Retinal pigment epithelial cell (primary cell): ENCODE data around the gene C7orf33.

Experiments
- DNase-seq: peaks from one replicate; pipeline ENCODE4 v3.0.0-alpha.2; 2010; ENCODE audit warnings: low read depth
- H3K4me3 ChIP-seq: 2 replicates; pipeline ENCODE4 v1.5.1; 2011; ENCODE audit warnings: mild to moderate bottlenecking, low read length, control low read depth, moderate library complexity
- TF ChIP-seq, protein P1 (sequence below): conservative IDR thresholded peaks from 2 replicates; pipeline ENCODE4 v1.5.1; 2011; ENCODE audit warnings: low read depth, low read length, control low read depth, inconsistent platforms

The C7orf33 gene

DNA sequence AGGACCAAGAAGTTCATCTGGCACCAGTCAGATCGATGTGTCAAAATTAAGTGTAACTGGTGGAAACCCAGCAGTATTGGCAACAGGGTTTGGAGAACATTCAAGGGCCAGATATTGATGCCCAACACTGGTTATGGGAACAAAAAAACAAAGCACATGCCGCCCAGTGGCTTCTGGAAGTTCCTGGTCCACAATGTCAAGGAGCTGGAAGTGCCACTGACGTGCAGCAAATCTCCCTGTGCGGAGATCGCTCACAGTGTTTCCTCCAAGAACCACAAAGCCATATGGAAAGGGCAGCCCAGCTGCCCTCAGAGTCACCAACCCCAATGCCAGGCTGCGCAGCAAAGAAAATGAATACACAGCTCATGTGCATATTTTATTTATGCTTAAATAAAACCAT, 10.1 kb upstream of the C7orf33 start:
- no peak overlapping the region for H3K4me3 ChIP-seq
- no peak for DNase-seq
- TF ChIP-seq, protein P1, sequence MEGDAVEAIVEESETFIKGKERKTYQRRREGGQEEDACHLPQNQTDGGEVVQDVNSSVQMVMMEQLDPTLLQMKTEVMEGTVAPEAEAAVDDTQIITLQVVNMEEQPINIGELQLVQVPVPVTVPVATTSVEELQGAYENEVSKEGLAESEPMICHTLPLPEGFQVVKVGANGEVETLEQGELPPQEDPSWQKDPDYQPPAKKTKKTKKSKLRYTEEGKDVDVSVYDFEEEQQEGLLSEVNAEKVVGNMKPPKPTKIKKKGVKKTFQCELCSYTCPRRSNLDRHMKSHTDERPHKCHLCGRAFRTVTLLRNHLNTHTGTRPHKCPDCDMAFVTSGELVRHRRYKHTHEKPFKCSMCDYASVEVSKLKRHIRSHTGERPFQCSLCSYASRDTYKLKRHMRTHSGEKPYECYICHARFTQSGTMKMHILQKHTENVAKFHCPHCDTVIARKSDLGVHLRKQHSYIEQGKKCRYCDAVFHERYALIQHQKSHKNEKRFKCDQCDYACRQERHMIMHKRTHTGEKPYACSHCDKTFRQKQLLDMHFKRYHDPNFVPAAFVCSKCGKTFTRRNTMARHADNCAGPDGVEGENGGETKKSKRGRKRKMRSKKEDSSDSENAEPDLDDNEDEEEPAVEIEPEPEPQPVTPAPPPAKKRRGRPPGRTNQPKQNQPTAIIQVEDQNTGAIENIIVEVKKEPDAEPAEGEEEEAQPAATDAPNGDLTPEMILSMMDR: no peak

DNA sequence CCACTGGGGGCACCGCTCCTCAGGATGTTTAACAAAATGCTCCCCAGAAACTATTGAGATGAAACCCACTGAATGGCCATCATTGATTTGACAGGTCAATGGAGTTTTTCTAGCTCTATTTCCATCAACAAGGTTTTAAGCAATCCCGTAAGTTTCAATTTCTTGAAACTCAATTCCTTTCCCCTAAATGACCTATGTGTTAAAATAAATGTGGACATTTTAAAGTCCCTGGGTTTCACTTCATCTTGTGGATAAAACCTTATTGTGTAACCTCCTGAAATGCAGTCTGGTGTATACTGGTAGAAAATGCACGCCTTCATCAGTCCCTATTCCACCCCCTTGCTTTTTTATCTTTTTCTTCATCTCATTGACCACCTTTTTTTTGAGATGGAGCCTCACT, 8.9 kb upstream of the C7orf33 start:
- no peak overlapping the region for H3K4me3 ChIP-seq
- DNase-seq: no peak
- TF ChIP-seq, protein P1: no peak

DNA sequence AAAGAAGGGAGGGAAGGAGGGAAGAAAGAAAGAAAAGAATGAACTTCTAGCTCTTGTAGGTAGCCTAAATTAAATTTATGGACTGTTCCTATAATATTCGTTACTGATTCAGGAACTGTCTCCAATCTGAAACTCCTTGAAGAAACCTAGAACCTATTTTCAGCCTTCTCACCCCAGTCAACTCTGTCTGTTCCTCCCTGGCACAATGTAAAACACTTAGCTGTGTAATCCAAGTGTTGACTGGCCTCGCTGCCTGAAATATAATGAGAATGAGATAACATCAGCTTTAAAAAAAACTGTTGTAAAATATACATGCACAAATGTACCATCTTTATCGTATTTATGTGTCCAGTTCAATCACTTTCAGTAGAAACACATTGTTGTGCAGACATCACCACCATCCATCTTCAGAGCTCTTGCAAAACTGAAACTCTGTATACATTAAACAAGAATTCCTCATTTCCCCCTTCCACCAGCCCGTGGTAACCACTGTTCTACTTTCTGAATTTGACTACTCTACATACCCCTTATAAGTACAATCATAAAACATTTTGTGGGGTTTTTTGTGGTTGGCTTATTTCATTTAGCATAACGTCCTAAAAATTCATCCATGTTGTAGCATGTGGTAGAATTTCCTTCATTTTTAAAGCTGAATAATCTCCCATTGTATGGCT, 6.3 kb upstream of the C7orf33 start:
- DNase-seq: no peak
- H3K4me3 ChIP-seq: no peak overlapping the region
- TF ChIP-seq, protein P1: no peak

DNA sequence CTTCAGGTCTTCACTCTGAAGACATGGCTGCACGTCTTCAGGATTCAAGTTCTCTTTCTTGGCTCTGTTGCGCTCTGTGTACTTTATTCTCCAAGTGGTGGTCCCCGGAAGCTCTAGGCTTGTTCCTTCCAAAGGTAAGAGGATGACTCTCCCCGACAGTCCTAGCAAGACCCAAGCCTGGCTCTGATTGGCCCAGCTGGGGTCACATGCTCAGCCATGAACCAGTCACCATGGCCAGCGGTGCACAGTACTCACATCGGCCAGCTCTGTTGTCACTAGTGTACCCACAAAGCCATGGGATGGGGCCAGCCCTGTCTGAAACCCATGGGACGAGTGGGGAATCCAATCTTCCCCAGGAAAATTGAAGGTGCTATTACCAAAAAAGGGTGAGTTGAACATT, 5.2 kb upstream of the C7orf33 start:
- no peak for DNase-seq
- H3K4me3 ChIP-seq: no peak overlapping the region
- TF ChIP-seq, protein P1: no peak

DNA sequence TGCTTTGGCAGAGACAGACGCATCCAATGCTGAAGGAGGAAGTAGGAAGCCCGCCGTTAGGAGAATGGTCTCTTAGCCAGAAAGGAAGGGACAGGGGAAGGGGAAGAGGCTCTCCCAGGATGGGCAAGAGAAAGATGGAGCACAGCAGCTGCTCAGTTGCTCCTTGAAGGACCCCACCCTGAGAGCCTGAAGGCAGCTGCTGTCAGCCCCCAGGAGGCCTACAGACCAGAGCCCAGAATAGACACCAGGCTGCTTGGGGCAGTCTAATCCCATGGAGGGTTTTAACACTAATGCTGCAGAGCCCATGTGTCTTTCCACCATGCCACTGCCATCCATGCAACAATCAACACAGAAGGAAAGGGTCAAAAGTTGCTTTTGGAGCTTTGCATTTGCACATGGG, 3.5 kb upstream of the C7orf33 start:
- H3K4me3 ChIP-seq: no peak overlapping the region
- TF ChIP-seq, protein P1: no peak
- DNase-seq: no peak

DNA sequence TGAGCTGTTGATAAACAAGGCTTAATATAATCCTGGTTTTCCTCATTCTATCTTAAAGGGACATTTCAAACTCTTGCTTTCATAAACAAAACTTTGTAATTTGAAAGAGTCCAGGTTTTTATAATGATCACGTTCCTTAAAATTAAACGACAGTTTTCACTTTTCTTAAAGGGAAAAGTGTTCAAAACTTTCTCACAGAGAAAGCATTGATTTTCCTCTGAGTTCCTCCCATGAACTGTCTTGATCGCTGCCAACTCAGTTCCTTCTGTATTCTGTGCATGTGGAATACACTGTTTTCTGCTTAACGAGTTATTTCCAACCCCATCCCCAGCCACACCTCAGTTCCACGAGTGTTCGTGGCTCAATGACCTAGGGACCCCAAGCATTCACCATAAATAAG, 2.4 kb upstream of the C7orf33 start:
- no peak for DNase-seq
- H3K4me3 ChIP-seq: no peak overlapping the region
- TF ChIP-seq, protein P1: no peak

DNA sequence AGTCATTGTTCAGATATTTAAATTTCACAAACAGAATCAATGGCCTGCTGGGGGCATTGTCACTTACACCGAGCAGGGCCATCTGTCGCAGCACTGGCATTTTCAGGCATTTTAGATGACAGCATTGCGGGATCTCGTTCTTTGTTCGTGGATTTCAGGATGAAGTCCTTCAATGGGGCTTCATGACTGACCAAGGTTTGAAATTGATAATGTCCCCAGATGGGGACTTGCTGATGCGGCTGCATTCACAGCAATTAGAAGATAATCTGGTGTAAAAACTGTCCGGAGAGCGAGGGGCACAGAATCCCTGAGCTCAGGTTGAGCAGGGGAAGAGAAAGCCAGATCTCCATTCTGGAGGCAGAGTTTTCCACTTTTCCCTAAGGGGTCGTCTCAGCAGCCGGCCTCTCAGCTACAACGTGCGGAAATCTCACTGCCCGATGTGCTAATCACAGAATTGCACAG, 1.9 kb upstream of the C7orf33 start:
- no peak for DNase-seq
- TF ChIP-seq, protein P1: no peak

More for the DNA sequence above, 1.9 kb upstream of the C7orf33 start:
- no peak overlapping the region for H3K4me3 ChIP-seq
